ENCODE measurements around the gene TULP3. TPM values are rescaled to one million over a fixed set of nuclear protein-coding genes. Genes with fewer than 3 reads are reported as not detected.

Gene TULP3
- total RNA-seq, 1 donor, result 43.4 TPM

DNA sequence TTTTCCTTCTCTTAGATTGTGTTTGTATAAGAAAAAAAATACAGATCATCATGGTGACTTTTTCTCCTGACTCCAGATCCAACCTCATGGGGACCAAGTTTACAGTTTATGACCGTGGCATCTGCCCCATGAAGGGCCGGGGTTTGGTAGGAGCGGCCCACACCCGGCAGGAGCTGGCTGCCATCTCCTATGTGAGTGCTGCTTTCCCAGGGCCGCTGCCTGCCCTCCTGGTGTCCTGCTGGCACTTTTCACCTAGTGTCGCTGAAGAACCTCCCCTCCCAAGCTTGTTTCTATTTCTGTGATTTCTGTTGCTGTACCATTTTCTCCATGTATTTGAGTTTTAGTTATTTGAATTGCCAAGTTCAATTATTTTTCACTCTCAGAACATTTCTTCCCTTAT, 43.7 kb downstream of the TULP3 start:
- H3K9me3 ChIP-seq (ENCODE audit: low read depth, low read length), result no peaks in the 10 kb centered on the region
- no peak overlapping the region for H3K27ac ChIP-seq (ENCODE audit: low read depth, low read length)
- H3K4me2 ChIP-seq (ENCODE audit: insufficient read depth, low read length), result no peak overlapping the region
- no peaks in the 10 kb centered on the region for H3K79me2 ChIP-seq (ENCODE audit: insufficient read depth, low read length)
- no peaks in the 10 kb centered on the region for H3K27me3 ChIP-seq (ENCODE audit: insufficient read depth, low read length)
- no peak overlapping the region for H3K4me3 ChIP-seq (ENCODE audit: insufficient read depth, low read length)
- H3K4me1 ChIP-seq (ENCODE audit: insufficient read depth, low read length), result no peaks in the 10 kb centered on the region
- DNase-seq (ENCODE audit: insufficient read length, low spot score, missing footprints), result no peak
- no peak overlapping the region for H2AFZ ChIP-seq (ENCODE audit: low read length)
- H3K36me3 ChIP-seq (ENCODE audit: insufficient read depth, low read length), result peaks cover 75% of the 10 kb centered on the region
- no peaks in the 10 kb centered on the region for H4K20me1 ChIP-seq (ENCODE audit: insufficient read depth, low read length)
- TF ChIP-seq, protein P1, sequence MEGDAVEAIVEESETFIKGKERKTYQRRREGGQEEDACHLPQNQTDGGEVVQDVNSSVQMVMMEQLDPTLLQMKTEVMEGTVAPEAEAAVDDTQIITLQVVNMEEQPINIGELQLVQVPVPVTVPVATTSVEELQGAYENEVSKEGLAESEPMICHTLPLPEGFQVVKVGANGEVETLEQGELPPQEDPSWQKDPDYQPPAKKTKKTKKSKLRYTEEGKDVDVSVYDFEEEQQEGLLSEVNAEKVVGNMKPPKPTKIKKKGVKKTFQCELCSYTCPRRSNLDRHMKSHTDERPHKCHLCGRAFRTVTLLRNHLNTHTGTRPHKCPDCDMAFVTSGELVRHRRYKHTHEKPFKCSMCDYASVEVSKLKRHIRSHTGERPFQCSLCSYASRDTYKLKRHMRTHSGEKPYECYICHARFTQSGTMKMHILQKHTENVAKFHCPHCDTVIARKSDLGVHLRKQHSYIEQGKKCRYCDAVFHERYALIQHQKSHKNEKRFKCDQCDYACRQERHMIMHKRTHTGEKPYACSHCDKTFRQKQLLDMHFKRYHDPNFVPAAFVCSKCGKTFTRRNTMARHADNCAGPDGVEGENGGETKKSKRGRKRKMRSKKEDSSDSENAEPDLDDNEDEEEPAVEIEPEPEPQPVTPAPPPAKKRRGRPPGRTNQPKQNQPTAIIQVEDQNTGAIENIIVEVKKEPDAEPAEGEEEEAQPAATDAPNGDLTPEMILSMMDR (IDR thresholded peaks at IDR 0.05; ENCODE audit: extremely low read depth, low read depth, low read length), result no peak

DNA sequence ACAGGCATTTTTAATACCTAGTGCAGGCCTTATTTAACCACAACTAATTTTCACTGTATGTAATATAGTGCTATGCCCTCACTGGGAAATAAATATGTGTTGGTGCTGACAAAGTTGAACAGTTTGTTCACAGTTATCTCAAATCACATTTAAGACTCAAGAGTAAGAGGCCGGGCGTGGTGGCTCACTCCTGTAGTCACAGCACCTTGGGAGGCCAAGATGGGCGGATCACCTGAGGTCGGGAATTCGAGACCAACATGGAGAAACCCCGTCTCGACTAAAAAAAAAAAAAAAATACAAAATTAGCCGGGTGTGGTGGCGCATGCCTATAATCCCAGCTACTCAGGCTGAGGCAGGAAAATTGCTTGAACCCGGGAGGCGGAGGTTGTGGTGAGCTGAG, 45.6 kb downstream of the TULP3 start:
- Histone ChIP-seq H3K4me3 (ENCODE audit: insufficient read depth, low read length) (no peak overlapping the region), H2AFZ (ENCODE audit: low read length) (no peak overlapping the region), H3K27ac (ENCODE audit: low read depth, low read length) (no peak overlapping the region), H4K20me1 (ENCODE audit: insufficient read depth, low read length) (no peaks in the 10 kb centered on the region), H3K4me2 (ENCODE audit: insufficient read depth, low read length) (no peak overlapping the region), H3K36me3 (ENCODE audit: insufficient read depth, low read length) (peaks cover 77% of the 10 kb centered on the region), H3K27me3 (ENCODE audit: insufficient read depth, low read length) (no peaks in the 10 kb centered on the region), H3K4me1 (ENCODE audit: insufficient read depth, low read length) (no peaks in the 10 kb centered on the region), H3K9me3 (ENCODE audit: low read depth, low read length) (no peaks in the 10 kb centered on the region), H3K79me2 (ENCODE audit: insufficient read depth, low read length) (no peaks in the 10 kb centered on the region)
- DNase-seq (ENCODE audit: insufficient read length, low spot score, missing footprints), result no peak
- TF ChIP-seq, protein P1 (IDR thresholded peaks at IDR 0.05; ENCODE audit: extremely low read depth, low read depth, low read length), result no peak

DNA sequence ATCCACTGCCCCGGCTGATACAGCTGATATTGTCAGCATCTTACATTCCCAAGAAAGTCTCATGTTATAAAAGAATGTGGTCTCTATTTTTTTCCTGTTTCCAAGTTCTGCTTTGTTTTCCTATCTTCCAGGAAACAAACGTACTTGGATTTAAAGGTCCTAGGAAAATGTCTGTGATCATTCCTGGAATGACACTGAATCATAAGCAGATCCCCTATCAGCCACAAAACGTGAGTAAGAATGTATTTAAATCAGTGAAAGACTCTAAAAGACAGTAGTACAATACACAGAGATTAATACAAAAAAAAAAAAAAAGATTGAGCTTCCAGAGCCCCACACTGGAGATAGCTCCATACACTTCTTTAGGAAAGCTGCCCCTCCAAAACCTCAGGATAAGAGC, 46.8 kb downstream of the TULP3 start:
- H4K20me1 ChIP-seq (ENCODE audit: insufficient read depth, low read length), result no peaks in the 10 kb centered on the region
- H3K79me2 ChIP-seq (ENCODE audit: insufficient read depth, low read length), result no peaks in the 10 kb centered on the region
- DNase-seq (ENCODE audit: insufficient read length, low spot score, missing footprints), result no peak
- H3K27me3 ChIP-seq (ENCODE audit: insufficient read depth, low read length), result no peaks in the 10 kb centered on the region
- no peaks in the 10 kb centered on the region for H3K4me1 ChIP-seq (ENCODE audit: insufficient read depth, low read length)
- no peak overlapping the region for H2AFZ ChIP-seq (ENCODE audit: low read length)
- no peak overlapping the region for H3K27ac ChIP-seq (ENCODE audit: low read depth, low read length)
- H3K36me3 ChIP-seq (ENCODE audit: insufficient read depth, low read length), result peaks cover 65% of the 10 kb centered on the region
- no peak overlapping the region for H3K4me3 ChIP-seq (ENCODE audit: insufficient read depth, low read length)
- no peak overlapping the region for H3K4me2 ChIP-seq (ENCODE audit: insufficient read depth, low read length)
- no peaks in the 10 kb centered on the region for H3K9me3 ChIP-seq (ENCODE audit: low read depth, low read length)
- TF ChIP-seq, protein P1 (IDR thresholded peaks at IDR 0.05; ENCODE audit: extremely low read depth, low read depth, low read length), result no peak

DNA sequence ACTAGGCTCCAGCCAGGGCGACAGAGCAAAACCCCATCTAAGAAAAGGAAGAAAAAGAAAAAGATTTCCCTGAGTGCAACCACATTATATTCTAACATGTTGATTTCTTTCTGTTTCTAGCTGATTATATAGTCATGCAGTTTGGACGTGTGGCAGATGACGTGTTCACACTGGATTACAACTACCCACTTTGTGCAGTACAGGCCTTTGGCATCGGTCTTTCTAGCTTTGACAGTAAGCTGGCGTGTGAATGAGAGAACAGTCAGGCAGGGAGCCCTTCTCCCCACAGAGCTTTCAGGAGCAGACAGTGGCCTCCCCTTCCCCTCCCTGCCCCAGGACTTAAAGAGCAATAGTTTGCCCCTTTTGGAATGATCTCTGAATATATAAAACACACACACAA, 48.5 kb downstream of the TULP3 start:
- H3K4me1 ChIP-seq (ENCODE audit: insufficient read depth, low read length), result no peaks in the 10 kb centered on the region
- H3K27ac ChIP-seq (ENCODE audit: low read depth, low read length), result no peak overlapping the region
- no peaks in the 10 kb centered on the region for H3K27me3 ChIP-seq (ENCODE audit: insufficient read depth, low read length)
- TF ChIP-seq, protein P1 (IDR thresholded peaks at IDR 0.05; ENCODE audit: extremely low read depth, low read depth, low read length), result no peak
- no peak for DNase-seq (ENCODE audit: insufficient read length, low spot score, missing footprints)
- H2AFZ ChIP-seq (ENCODE audit: low read length), result no peak overlapping the region
- H3K9me3 ChIP-seq (ENCODE audit: low read depth, low read length), result no peaks in the 10 kb centered on the region
- H4K20me1 ChIP-seq (ENCODE audit: insufficient read depth, low read length), result no peaks in the 10 kb centered on the region
- H3K4me2 ChIP-seq (ENCODE audit: insufficient read depth, low read length), result no peak overlapping the region
- H3K36me3 ChIP-seq (ENCODE audit: insufficient read depth, low read length), result peaks cover 53% of the 10 kb centered on the region
- H3K79me2 ChIP-seq (ENCODE audit: insufficient read depth, low read length), result no peaks in the 10 kb centered on the region
- H3K4me3 ChIP-seq (ENCODE audit: insufficient read depth, low read length), result no peak overlapping the region

Data from osteoblast (primary cell).